Measurements from ENCODE around the gene COL20A1.

- TF ChIP-seq EZH2 (IDR thresholded peaks at IDR 0.05; ENCODE audit: borderline replicate concordance, insufficient read depth, low read depth, low read length, poor library complexity, severe bottlenecking) = no peak
- no peak for TF ChIP-seq CTCF (IDR thresholded peaks at IDR 0.05)
Measured at GRCh38 chr20:63384336-63384735, 91.3 kb downstream of the COL20A1 start.

Measured in B cell (primary cell).